ENCODE results near the gene PPP1R3G. TPM values are rescaled to one million over a fixed set of nuclear protein-coding genes. Genes with fewer than 3 reads are reported as not detected.
"Not testable (repeated sequence)": the region's sequence is repeated elsewhere in the genome, so short reads cannot be mapped to it uniquely, and the experiment has no call there.

The PPP1R3G gene
- total RNA-seq, 1 donor = under 0.01 TPM

DNA sequence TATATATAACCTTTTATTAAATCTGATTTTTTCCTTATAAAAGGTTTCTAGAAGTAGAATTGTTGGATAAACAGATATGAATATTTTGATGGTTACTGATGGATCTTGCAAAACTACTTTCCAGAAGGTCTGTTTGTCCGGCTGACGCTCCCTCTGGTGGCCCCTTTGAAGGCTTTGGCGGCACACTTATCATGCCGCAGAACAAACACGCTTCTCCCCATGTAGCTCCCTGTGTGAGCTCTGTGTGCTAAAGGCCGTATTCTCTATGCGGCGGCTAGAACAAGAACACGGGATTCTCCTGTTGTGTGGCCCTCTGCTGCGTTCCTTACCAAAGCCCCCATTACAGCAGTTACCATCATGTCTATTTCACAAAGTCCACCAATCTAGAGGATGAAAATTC is 30.0 kb downstream of the PPP1R3G start:
- no peak for DNase-seq (ENCODE audit: low read depth in 2 of 3, low spot score in 2 of 3)

DNA sequence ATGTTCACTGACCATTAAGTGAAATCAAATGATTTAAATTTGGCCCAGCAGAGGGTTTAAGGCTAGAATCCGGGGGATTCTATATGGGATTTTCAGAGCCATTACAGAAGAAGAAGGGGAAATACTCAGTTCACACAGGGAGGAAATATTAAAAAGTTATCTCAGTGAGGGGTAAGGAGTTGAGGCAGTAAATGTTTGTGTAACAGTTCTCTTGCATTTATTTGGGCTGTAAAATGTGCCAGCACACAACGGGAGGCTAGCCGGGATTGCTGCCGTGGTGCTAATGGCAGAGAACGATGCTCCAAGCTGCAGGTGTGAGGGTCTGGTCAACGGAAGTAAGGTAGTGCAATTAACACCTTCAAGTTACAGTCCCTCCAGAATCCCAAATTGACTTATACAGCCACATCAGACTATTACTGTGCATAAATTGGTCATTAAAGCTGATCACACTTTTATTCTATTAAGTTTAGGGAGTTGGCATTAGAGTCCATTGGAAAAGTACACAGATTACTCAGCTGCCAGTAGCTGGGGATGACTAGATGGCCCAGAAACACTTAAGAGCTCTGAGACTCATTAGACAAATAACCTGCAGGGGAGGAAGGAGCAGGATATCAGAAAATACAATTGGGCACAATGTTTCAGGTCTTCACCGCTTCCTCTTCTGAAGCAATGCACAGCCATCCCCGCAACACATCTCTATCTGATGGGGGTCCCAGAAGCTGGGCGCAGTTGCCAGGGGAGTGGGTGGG is 31.3 kb downstream of the PPP1R3G start:
- no peak for DNase-seq (ENCODE audit: low read depth in 2 of 3, low spot score in 2 of 3)

DNA sequence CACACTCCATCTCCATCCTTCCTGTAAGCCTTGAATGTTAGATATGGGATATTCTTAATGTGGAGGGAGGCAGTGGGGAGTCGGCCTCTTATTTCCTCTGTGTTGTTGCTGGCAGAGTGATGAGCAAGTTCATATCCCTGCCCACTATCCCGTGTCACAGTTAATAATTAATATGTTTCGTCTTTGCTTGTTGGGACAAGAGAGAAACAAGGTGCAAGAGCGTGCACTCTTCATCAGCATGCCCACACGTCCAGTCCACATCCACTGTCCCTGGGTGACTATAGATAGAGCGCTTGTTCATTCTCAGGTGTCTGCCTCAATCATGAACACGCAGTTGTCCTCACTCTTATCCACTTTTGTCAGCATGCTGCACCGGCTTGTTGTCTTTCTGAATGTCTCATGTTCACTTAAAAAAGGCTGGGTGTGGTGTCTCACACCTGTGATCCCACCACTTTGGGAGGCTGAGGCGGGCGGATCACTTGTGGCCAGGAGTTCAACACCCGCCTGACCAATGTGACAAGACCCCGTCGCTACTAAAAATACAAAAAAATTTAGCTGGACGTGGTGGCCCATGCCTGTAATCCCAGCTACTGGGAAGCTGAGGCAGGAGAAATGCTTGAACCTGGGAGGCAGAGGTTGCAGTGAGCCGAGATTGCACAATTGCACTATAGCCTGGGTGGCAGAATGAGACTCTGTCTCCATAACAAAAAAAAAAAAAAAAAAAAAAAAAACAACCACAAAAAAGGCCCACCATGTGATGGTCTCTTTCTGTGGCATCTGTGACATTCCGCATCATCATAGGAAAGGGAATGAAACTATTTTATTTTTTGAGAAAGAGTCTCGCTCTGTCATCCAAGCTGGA is 34.2 kb downstream of the PPP1R3G start:
- no peak for DNase-seq (ENCODE audit: low read depth in 2 of 3, low spot score in 2 of 3)

DNA sequence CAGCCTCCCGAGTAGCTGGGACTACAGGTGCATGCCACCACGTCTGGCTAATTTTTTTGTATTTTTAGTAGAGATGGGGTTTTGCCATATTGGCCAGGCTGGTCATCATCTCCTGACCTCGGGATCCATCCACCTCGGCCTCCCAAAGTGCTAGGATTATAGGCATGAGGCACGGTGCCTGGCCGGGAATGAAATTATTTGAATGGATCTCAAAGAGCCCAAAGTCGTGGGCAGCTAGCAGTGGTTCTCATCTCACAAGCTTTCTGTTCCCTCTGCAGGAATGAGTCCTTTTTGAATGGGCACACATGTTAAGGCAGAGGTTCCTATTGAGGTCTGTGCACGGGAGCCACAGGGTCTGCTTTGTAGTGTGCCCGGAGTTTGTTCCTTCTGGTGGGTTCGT is 34.9 kb downstream of the PPP1R3G start:
- DNase-seq (ENCODE audit: low read depth in 2 of 3, low spot score in 2 of 3) = no peak

DNA sequence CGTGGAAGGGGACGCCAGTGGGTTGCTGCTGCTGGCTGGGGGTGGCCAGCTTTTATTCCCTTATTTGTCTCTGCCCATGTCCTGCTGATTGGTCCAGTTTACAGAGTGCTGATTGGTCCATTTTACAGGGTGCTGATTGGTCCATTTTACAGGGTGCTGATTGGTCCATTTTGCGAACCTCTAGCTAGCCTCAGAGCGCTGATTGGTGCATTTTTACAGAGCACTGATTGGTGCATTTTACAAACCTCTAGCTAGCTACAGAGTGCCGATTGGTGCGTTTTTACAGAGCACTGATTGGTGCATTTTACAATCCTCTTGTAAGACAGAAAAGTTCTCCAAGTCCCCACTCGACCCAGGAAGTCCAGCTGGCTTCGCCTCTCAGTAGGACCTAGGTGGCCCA is 35.4 kb downstream of the PPP1R3G start:
- DNase-seq (ENCODE audit: low read depth in 2 of 3, low spot score in 2 of 3) = not testable (repeated sequence)

DNA sequence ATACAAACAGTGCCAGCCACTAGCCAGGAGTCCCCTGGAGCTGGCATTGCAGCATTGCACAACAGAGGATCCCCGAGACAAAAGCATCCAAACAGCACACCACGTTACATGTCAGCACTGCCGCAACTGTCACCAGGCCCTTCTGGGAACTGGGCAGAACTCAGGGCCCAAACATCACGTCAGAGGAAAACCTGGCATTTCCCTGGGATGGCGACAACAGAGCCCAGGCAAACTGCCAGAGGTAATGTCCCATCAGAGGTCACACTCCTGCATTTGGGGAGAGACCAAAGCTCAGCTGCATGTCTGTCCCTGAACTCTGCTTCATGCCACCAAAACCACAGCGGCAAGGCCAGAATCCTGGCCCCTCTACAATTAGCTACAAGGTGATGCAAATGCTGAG is 36.3 kb downstream of the PPP1R3G start:
- no peak for DNase-seq (ENCODE audit: low read depth in 2 of 3, low spot score in 2 of 3)

DNA sequence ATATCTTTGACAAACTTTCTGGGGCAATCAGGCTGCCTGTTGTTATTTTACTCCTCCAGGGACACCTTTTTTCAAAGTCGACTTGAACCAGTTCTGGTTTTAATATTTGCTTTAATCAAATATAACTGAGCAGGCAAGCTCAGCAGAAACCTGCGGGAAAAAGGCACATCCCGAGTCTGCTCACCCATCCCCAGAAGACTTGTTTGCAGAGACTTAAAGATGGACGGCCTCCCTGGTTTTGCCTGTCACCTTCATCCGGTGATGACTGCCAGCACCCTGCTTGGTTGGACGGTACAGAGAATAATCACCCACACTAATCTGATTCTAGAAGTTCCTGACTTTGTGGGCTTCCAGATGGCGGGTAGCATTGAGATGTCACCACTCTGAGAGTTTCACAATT is 36.8 kb downstream of the PPP1R3G start:
- DNase-seq (ENCODE audit: low read depth in 2 of 3, low spot score in 2 of 3) = no peak

DNA sequence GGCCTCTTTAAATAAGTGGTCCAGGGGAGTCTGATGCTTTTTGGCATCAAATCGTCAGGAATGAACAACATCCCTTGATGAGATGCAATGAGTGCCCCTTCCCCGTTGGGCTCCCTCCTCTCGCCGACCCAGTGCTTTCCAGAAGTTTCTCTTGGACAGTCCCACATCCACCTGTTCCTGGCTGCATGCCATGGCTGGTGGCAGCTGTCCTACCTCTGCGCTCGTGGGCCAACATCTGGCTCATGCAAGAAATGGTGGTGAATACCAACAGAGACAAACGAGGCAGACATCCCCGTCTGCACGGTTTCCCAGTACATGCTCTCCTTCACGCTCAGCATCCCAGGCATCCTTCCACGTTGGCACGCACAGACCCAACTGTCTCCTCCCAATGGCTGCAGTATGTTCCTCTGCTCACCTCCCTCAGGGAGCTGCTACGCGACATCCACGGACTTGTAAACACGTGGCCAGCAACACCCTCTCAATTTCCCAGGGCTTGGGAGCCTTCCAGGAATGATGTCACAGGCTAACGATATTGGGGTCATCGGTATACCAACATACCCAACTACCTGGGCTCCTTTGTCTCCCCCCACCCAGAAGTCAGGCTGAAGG is 37.5 kb downstream of the PPP1R3G start:
- no peak for DNase-seq (ENCODE audit: low read depth in 2 of 3, low spot score in 2 of 3)

DNA sequence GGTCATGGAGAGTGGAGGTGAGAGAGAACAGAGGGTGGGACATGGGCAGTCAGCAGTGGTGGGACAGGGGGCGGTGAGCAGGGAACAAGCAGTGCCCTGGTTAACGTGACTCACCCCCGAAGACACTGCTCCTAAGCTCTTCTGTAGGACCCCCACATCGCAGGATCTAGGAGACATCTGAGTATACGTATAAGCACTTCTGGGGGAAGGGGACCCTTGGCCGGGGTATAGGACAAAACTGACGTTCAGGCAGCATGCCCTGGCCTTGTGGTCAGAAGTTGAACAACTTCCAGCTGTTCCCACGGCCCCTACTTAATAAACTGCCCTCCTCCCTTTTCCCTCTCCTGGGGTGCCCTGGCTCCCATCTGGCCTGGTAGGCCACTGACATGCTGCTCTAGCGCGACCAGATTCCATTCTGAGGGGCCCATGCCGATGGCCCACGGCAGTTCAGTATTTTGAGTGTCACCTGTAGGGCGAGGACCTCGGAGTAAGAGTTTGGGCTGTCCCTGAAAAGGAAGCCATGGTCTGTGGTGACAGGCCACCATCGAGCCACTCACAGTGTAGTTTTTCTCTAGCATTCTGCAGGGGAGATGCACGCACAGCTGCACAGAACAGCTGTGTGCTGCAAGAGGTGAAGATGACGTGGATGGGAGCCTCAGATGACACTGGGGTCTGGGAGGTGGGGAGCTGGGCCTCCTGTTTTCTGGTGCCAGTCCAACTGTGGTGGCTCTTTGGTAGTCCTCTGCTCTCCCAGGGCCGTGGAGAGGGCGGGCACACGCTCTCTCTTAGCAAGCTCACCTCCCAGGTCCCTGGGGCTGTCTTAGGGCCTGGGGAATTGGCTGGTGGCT is 38.4 kb downstream of the PPP1R3G start:
- no peak for DNase-seq (ENCODE audit: low read depth in 2 of 3, low spot score in 2 of 3)

DNA sequence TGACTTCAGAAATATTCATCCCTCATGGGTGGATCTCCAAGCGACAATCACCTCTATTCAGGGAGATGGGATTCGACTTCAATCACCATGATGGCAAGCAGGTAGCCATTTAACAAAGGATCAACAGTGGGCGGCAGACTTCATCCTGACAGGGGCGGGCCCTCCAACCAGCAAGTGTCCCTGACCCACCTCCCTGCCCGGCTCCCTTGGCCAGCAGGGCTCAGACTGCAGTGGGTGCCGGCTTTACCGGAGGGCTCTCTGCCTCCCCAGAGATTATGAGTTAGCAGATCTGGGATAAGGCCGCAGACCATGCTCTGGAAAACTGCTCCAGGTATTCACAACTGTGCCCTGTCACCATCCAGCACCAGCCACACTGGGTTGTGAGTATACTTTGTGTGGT is 39.4 kb downstream of the PPP1R3G start:
- no peak for DNase-seq (ENCODE audit: low read depth in 2 of 3, low spot score in 2 of 3)

DNA sequence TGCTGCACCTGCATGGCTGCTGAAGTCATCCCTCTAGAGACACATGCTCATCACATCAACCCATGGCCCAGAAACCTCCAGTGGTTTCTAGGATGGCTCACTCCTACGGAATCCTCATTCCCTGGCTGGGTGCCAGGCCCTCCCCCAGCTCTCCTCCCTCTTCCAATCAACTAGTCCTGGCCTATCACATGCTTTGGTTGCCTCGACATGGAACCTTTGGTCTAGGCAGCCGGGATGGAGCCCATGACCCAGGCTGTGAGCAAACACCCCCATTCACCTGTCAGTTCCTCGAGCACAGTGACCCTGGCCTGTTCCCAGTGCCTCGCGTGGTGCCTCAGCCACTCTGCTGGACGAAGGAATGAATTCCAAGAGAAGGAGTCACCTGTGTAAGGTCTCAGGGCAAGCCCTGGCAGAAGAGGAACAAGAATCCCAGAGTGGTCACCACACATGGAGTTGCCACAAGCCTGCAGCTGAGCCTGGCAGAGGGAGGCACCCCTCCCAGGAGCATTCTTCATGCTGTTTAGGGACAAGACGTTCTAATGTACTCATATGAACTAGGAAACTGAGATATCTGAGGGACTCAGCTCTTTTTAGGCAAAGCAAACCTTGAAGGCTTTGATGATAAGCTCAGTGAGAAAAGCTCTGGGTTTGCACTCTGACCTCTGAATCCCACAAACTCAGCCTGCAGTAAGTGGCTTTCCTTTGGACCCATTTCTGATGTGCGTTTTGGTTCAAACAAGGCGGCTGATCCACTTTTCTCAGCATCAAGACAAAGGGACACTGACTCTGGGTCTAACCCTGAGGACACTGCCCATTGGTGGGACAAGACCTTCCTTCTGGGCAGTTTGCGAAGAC is 40.2 kb downstream of the PPP1R3G start:
- no peak for DNase-seq (ENCODE audit: low read depth in 2 of 3, low spot score in 2 of 3)

DNA sequence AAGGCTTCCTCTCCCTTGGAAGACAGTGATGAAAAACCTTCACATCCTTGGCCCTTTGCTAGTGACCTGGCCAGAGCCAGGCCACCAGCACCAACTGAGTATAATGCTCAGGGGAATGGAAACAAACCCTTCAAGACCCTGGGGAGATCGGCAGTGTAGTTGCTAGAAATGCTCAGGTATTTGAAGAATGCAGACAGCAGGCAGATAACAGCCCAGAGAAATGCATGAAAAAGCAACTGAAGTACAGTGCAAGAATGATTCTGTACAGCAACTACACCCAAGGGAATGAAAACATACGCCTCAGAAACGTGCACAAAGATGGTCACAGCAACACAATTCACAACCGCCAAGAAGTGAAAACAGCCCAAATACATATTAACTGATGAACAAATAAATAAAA is 41.1 kb downstream of the PPP1R3G start:
- no peak for DNase-seq (ENCODE audit: low read depth in 2 of 3, low spot score in 2 of 3)

DNA sequence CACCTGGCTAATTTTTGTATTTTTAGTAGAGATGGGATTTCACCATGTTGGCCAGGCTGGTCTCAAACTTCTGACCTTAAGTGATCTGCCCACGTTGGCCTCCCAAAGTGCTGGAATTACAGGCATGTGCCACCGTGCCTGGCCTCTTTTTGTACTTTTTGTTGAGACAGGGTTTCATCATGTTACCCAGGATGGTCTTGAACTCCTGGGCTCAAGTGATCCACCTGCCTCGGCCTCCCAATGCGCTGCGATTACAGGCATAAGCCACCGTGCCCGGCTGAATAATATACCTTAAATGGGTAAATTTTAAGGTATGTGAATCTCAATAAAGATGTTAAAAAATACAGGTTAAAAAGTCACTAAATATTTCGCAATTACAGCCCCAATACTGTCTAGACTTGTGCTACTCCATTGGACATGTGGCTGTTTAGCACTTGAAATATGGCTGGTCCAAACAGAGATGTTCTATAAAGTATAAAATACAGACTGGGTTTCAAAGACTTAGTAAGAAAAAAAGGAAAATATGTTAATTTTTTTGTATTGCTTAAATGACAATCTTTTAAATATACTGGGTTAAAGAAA is 42.1 kb downstream of the PPP1R3G start:
- no peak for DNase-seq (ENCODE audit: low read depth in 2 of 3, low spot score in 2 of 3)

DNA sequence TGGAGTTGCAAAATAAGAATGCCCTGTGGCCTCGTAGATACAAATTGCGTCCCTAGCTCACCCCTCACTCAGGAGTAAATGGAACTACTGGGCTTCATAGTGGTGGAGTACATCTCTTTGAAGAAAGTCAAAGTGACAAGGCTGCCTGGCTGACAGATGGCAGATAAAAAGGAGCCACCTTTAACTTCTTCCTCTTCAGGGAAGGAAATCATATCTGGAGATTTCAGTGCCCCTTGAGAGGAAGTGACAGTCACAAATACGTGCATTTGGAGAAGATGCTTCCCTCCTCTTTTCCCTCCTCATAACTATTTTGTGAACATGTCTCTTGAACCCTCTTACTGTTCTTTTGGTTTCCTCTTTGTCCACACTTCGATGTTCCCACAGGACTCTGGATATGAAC is 43.2 kb downstream of the PPP1R3G start:
- peak in 1 of 3 donors; percentile 13 for DNase-seq (ENCODE audit: low read depth in 2 of 3, low spot score in 2 of 3)

DNA sequence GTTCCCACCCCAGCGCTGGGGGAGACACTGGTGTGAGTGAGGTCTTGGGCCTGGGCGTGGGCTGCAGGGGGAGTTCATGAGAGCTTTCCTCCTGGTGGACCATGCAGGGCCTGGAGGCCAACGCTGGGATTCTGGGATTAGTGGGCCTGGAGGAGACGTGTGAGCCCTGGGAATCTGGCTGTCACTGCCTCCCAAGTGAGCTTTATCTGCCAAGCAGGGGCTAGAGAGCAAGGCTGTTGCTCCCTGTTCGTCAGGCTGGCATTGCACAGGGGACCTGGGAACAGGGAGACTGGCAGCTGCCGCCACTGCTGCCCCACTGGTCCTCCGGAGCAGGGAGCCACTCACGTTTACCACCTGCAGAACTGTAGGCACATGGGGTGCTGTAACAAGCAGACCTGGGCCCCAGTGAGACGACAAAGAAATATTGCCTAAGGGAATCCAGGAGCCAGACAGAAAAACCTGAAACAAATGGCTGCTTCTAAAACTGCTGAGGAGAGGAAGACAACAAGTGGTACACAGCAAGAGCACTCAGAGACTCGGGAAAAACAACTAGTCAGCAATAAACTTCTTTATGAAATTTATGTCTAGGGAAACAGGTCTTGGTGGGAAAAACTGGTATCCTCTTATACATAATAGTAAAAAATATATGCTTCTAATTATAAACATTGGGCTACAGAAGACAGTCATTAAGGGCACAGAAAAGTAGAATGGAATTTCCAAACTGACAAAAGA is 45.2 kb downstream of the PPP1R3G start:
- DNase-seq (ENCODE audit: low read depth in 2 of 3, low spot score in 2 of 3) = no peak

DNA sequence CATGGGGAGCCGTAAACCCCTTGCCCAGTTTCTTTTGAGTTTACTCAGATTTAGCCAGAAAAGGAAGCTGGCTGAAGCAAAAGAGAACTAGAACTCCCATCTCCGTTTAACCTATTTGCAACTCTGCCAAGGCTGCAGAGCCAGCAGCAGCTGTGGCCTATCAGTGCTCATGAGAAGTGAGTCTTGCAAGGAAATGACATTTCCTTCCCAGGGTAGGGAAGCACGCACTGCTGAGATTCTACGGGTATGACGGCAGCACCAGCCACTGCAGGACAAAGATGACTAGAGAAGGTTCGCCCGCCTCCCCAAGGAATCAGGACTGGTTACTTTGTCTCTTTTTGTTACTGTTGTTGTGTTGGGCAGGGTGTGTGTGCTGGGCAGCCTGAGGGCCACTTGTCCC is 47.6 kb downstream of the PPP1R3G start:
- DNase-seq (ENCODE audit: low read depth in 2 of 3, low spot score in 2 of 3) = peak in 1 of 3 donors; percentile 36

DNA sequence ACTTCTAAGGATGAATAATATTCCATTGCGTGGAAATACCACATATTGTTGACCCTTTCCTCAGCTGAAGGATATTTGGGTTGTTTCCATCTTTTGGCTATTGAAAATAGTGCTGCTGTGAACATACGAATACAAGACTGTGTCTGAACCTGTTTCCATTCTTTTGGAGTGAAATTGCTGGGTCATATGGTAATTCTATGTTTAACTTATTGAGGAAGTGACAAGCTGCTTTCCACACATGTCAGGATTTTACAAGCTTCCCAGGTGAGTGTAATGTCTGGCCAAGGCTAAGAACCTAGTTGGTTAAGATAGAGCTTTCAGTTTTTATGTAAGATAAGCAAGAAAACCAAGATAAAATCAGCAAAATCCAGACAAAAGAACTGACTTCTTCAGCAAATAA is 48.8 kb downstream of the PPP1R3G start:
- DNase-seq (ENCODE audit: low read depth in 2 of 3, low spot score in 2 of 3) = no peak

DNA sequence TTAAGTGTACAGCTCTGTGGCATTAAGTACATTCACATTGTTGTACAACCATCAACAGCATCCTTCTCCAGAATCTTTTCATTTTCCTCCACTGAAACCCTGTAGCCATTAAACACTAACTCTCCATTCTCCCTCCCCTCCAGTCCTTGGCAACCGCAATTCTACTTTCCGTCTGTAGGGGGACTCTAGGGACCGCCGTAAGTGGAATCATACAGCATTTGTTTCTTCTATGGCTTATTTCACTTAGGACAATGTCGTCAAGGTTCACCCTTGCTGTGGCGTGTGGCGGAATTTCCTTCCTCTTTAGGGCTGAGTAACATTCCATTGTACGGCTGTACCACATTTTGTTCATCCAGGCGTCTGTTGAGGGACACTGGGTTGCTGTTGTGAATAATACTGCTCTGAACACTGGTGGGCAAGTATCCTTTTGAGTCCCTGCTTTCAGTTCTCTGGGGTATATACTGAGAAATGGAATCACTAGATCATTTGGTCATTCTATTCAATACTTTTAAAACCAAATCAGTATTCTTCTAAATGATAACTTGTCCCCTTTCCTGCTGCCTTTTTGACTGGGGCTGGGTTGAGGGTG is 50.7 kb downstream of the PPP1R3G start:
- DNase-seq (ENCODE audit: low read depth in 2 of 3, low spot score in 2 of 3) = peak in 2 of 3 donors; percentile 22 to 50
